Caco-2 (cell line): ENCODE data around the gene FAM114A2. TPM values are rescaled to one million over a fixed set of nuclear protein-coding genes. Genes with fewer than 3 reads are reported as not detected.

Experiments used
- BruUV-seq: library from RNA; stranded (reverse); fragments of 400-500 nt; replicated peaks from 2 replicates; lab custom pipeline; 2021; lab: Mats Ljungman, UMichigan
- CTCF ChIA-PET: fragments of 300-600 bp; sonication (Branson Sonifier 250); formaldehyde crosslinking; loops from one replicate; lab custom pipeline; 2022; ENCODE audit warnings: antibody characterized with exemption; lab: Charles Lee
- POLR2A ChIA-PET: fragments of 300-600 bp; sonication (Branson Sonifier 250); formaldehyde crosslinking; loops from one replicate; lab custom pipeline; 2022; ENCODE audit warnings: antibody characterized with exemption; lab: Charles Lee
- DNase-seq, 2 experiments: peaks; one replicate each; pipeline versions ENCODE4 v3.0.0 to v3.0.0-alpha.2; 2020 to 2022
- H3K27me3 ChIP-seq: replicated peaks from 2 replicates; pipeline ENCODE4 v1.6.0; 2011; ENCODE audit warnings: low read length; ENCODE audit not compliant: control insufficient read depth, insufficient read depth
- H3K36me3 ChIP-seq: 2 replicates; pipeline ENCODE4 v1.5.1; 2011; ENCODE audit warnings: low read length; ENCODE audit not compliant: control insufficient read depth, insufficient read depth
- H3K4me1 ChIP-seq: fragments of 250-450 bp; sonication (Bioruptor Pico); 2 replicates; pipeline ENCODE4 v1.5.1; 2020; ENCODE audit warnings: mild to moderate bottlenecking
- H3K4me3 ChIP-seq: 2 replicates; pipeline ENCODE4 v1.5.1; 2011; ENCODE audit warnings: low read depth, mild to moderate bottlenecking, control low read depth, low read length
- H3K9me3 ChIP-seq: fragments of 250-450 bp; sonication (Bioruptor Pico); 2 replicates; pipeline ENCODE4 v1.5.1; 2020; ENCODE audit warnings: mild to moderate bottlenecking, moderate library complexity
- H3K27ac Mint-ChIP-seq: one replicate; pipeline ENCODE4 v1.8.0; 2022; ENCODE audit warnings: mixed read lengths; ENCODE audit not compliant: unreplicated experiment
- H3K27me3 Mint-ChIP-seq: one replicate; pipeline ENCODE4 v1.8.0; 2022; ENCODE audit warnings: mixed read lengths; ENCODE audit not compliant: insufficient read depth, unreplicated experiment
- H3K36me3 Mint-ChIP-seq: one replicate; pipeline ENCODE4 v1.8.0; 2022; ENCODE audit warnings: mild to moderate bottlenecking, mixed read lengths; ENCODE audit not compliant: insufficient read depth, unreplicated experiment
- H3K4me1 Mint-ChIP-seq: one replicate; pipeline ENCODE4 v1.8.0; 2022; ENCODE audit warnings: low read depth, mixed read lengths; ENCODE audit not compliant: unreplicated experiment
- H3K4me3 Mint-ChIP-seq: one replicate; pipeline ENCODE4 v1.8.0; 2022; ENCODE audit warnings: mild to moderate bottlenecking, moderate library complexity, mixed read lengths; ENCODE audit not compliant: unreplicated experiment
- H3K9me3 Mint-ChIP-seq: one replicate; pipeline ENCODE4 v1.8.0; 2022; ENCODE audit warnings: mixed read lengths; ENCODE audit not compliant: unreplicated experiment
- intact Hi-C: fragments of 100-400 bp; cut with micrococcal nuclease; formaldehyde crosslinking; loops from one replicate; pipeline ENCODE4 v1.10.0; 2022; ENCODE audit not compliant: unreplicated experiment
- total RNA-seq: library from RNA; stranded (reverse); gene quantifications from 2 replicates; pipeline ENCODE4 v1.2.3, GENCODE V29; 2022
- TF ChIP-seq, protein P1 (sequence below), 2 experiments: fragments of 200-600 bp in 1 of 2; IDR thresholded peaks; 1 replicate in 1 of 2; 2 replicates in 1 of 2; pipeline versions ENCODE4 v1.5.1 to v1.8.0; 2011 to 2022; ENCODE audit warnings: antibody characterized with exemption in 1 of 2, control low read depth in 1 of 2, inconsistent platforms in 1 of 2, low read depth in 1 of 2, low read length in 1 of 2, mild to moderate bottlenecking in 1 of 2, moderate library complexity in 1 of 2; ENCODE audit not compliant: insufficient read depth in 1 of 2, severe bottlenecking in 1 of 2, unreplicated experiment in 1 of 2

FAM114A2 gene
- total RNA-seq, 1 experiment from 2014 or later, result 15.6 TPM

DNA sequence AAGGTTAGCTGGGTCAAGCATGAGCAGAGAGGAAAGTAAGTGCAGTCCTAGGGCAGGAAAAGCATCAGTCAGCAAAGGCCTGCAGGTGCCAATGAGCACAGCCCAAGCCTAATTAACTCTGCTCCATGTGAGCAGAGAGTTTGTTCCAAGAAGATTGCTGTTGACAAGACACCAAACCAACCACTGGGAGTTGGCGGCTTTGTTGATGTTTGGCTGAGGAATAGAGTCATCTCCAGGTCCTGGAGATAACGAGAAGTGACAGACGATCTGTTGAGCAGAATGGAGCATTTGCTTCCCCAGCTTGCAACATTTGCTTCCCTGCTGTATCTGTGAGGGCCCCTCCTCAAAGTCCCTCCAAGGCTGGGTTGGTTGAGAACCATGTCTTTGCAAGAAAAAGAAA lies 68.2 kb downstream of the FAM114A2 start:
- BruUV-seq, result no TSS peak
- Mint-ChIP-seq H3K4me3 (no peak overlapping the region), H3K27ac (no peak overlapping the region), H3K36me3 (no peaks in the 10 kb centered on the region), H3K9me3 (no peaks in the 10 kb centered on the region), H3K27me3 (peaks cover 15% of the 10 kb centered on the region), H3K4me1 (no peaks in the 10 kb centered on the region)
- POLR2A ChIA-PET, result no interaction called here
- Histone ChIP-seq H3K27me3 (no peaks in the 10 kb centered on the region), H3K9me3 (no peaks in the 10 kb centered on the region), H3K4me3 (no peak overlapping the region), H3K36me3 (no peaks in the 10 kb centered on the region), H3K4me1 (no peaks in the 10 kb centered on the region)
- TF ChIP-seq, protein P1, sequence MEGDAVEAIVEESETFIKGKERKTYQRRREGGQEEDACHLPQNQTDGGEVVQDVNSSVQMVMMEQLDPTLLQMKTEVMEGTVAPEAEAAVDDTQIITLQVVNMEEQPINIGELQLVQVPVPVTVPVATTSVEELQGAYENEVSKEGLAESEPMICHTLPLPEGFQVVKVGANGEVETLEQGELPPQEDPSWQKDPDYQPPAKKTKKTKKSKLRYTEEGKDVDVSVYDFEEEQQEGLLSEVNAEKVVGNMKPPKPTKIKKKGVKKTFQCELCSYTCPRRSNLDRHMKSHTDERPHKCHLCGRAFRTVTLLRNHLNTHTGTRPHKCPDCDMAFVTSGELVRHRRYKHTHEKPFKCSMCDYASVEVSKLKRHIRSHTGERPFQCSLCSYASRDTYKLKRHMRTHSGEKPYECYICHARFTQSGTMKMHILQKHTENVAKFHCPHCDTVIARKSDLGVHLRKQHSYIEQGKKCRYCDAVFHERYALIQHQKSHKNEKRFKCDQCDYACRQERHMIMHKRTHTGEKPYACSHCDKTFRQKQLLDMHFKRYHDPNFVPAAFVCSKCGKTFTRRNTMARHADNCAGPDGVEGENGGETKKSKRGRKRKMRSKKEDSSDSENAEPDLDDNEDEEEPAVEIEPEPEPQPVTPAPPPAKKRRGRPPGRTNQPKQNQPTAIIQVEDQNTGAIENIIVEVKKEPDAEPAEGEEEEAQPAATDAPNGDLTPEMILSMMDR (IDR thresholded peaks at IDR 0.05; ENCODE audit: insufficient read depth in 1 of 2, low read depth in 1 of 2, low read length in 1 of 2, severe bottlenecking in 1 of 2, unreplicated experiment in 1 of 2), result no peak
- CTCF ChIA-PET, result no interaction called here
- DNase-seq, result no peak
- intact Hi-C loops, result no loop called here

DNA sequence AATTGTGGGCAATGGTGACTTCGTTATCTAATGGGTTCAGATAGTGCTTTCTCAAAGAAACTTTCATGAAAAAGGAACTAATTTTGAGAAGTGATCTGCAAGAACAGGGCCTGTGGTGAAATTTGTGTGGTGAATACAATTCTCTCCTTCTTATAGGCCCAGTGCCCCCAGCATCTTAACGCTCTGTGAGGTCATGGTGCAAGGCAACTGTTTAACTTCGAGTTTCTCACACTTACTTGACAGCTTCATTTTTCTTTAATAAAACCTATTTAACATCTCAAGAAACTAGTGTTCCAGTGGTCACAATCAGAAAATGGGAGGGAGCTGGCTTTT lies 69.2 kb downstream of the FAM114A2 start:
- TF ChIP-seq, protein P1 (IDR thresholded peaks at IDR 0.05; ENCODE audit: insufficient read depth in 1 of 2, low read depth in 1 of 2, low read length in 1 of 2, severe bottlenecking in 1 of 2, unreplicated experiment in 1 of 2), result no peak
- Histone ChIP-seq H3K36me3 (no peaks in the 10 kb centered on the region), H3K27me3 (no peaks in the 10 kb centered on the region), H3K4me1 (no peaks in the 10 kb centered on the region), H3K9me3 (no peaks in the 10 kb centered on the region), H3K4me3 (no peak overlapping the region)
- no peak for DNase-seq
- Mint-ChIP-seq H3K4me3 (no peak overlapping the region), H3K27ac (no peak overlapping the region), H3K4me1 (peaks cover 5% of the 10 kb centered on the region), H3K36me3 (no peaks in the 10 kb centered on the region), H3K27me3 (peaks cover 12% of the 10 kb centered on the region), H3K9me3 (no peaks in the 10 kb centered on the region)
- ChIA-PET POLR2A (no interaction called here), CTCF (no interaction called here)
- BruUV-seq, result no TSS peak
- intact Hi-C loops, result loop anchor here (10.0 kb wide), 1 partner anchor 255 kb away; no protein-coding TSS in a partner anchor

- no TSS peak for BruUV-seq
- no peaks in the 10 kb centered on the region for H3K9me3 Mint-ChIP-seq
- TF ChIP-seq, protein P1 (IDR thresholded peaks at IDR 0.05; ENCODE audit: insufficient read depth in 1 of 2, low read depth in 1 of 2, low read length in 1 of 2, severe bottlenecking in 1 of 2, unreplicated experiment in 1 of 2), result no peak
Measured at GRCh38 chr5:153968761-153969562, 69.7 kb downstream of the FAM114A2 start.

More at GRCh38 chr5:153968761-153969562, 69.7 kb downstream of the FAM114A2 start:
- intact Hi-C loops, result loop anchor here (10.0 kb wide), 1 partner anchor 254 kb away; no protein-coding TSS in a partner anchor
- POLR2A ChIA-PET, result no interaction called here
- no peak for DNase-seq
- Histone ChIP-seq H3K36me3 (no peaks in the 10 kb centered on the region), H3K4me3 (no peak overlapping the region), H3K4me1 (no peaks in the 10 kb centered on the region), H3K9me3 (no peaks in the 10 kb centered on the region), H3K27me3 (no peaks in the 10 kb centered on the region)
- peaks cover 12% of the 10 kb centered on the region for H3K27me3 Mint-ChIP-seq
- no peak overlapping the region for H3K4me3 Mint-ChIP-seq
- H3K4me1 Mint-ChIP-seq, result peaks cover 5% of the 10 kb centered on the region
- H3K27ac Mint-ChIP-seq, result no peak overlapping the region
- no peaks in the 10 kb centered on the region for H3K36me3 Mint-ChIP-seq
- CTCF ChIA-PET, result no interaction called here
